ENCODE results near the gene MAST2.

MAST2 gene

GRCh38 chr1:46076343-46076742 is 272.9 kb downstream of the MAST2 start:
- DNase-seq, result no peak

- DNase-seq, result no peak
Measured at GRCh38 chr1:46077644-46078043, 274.2 kb downstream of the MAST2 start.

- no peak for DNase-seq
Measured at GRCh38 chr1:46080257-46080656, 276.8 kb downstream of the MAST2 start.

GRCh38 chr1:46081206-46081605 is 277.8 kb downstream of the MAST2 start:
- no peak for DNase-seq

- DNase-seq, result no peak
Measured at GRCh38 chr1:46081619-46082018, 278.2 kb downstream of the MAST2 start.

- DNase-seq, result no peak
Measured at GRCh38 chr1:46083579-46083978, 280.2 kb downstream of the MAST2 start.

GRCh38 chr1:46084553-46085451 is 281.4 kb downstream of the MAST2 start:
- DNase-seq, result no peak
